ENCODE data around the gene ARHGAP22. TPM values are rescaled to one million over a fixed set of nuclear protein-coding genes. Genes with fewer than 3 reads are reported as not detected.

Gene ARHGAP22
- total and polyA plus RNA-seq, 2 of the 4 experiments (the other 2 are of a cell fraction): 28.3 to 30.2 TPM

DNA sequence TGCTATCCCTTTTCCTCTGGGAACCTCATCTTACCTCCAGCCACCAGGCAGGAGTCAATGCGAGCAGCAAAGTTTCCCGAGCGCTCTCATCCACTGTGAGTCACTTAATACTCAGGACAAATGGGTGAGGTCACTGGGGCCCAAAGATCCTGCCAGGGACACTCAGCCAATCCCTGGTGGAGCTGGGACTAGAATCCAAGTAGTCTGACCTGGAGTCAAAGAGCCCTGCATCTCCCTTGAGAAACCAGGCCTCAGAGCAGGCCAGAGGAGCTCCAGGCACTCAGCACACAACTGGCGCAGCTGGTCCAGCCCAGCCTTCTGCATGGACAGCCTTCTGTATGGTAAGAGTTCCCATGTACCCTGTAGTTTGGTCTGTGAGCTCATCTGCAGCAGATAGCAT, 156.1 kb downstream of the ARHGAP22 start:
- Histone ChIP-seq H4K5ac (ENCODE audit: low read depth, low read length) (no peak overlapping the region), H3K56ac (ENCODE audit: extremely low read depth, insufficient read depth, low read length) (no peak overlapping the region), H3K36me3 (ENCODE audit: control insufficient read depth, insufficient read depth, low read length) (peaks cover 14% of the 10 kb centered on the region; the same call in 1 of the 2 replicates), H2BK15ac (ENCODE audit: low read depth, low read length) (no peak overlapping the region), H2AK5ac (ENCODE audit: low read depth, low read length) (no peak overlapping the region; the same call in 1 of the 2 replicates), H3K27me3 (ENCODE audit: control insufficient read depth, insufficient read depth, low read length) (no peaks in the 10 kb centered on the region), H3K79me1 (ENCODE audit: low read depth in 1 of 2, low read length in 2 of 2) (peaks cover 13 to 70% of the 10 kb centered on the region in 2 experiments; a peak in 3 of 4 replicates), H2AFZ (replicated peaks; ENCODE audit: low read length, poor library complexity) (no peak overlapping the region), H3K4me2 (ENCODE audit: low read depth, low read length) (no peak overlapping the region), H2BK120ac (ENCODE audit: low read depth, low read length) (no peak overlapping the region), H3K14ac (replicated peaks; ENCODE audit: low read depth, low read length) (peak overlapping the region; percentile 40), H3K27ac (ENCODE audit: insufficient read depth, low read length) (no peak overlapping the region), H3K9ac (ENCODE audit: low read depth, low read length) (no peak overlapping the region), H2BK20ac (ENCODE audit: low read depth, low read length) (no peak overlapping the region), H2AK9ac (replicated peaks; ENCODE audit: low read depth, low read length, poor library complexity) (peak overlapping the region; percentile 74), H3K9me1 (ENCODE audit: insufficient read depth, low read length) (peaks cover 21% of the 10 kb centered on the region), H3K4me1 (ENCODE audit: control insufficient read depth, insufficient read depth, low read length) (peaks cover 9% of the 10 kb centered on the region), H3K18ac (ENCODE audit: low read depth, low read length) (no peak overlapping the region), H4K91ac (ENCODE audit: insufficient read depth, low read depth, low read length) (no peak overlapping the region), H3K23ac (ENCODE audit: low read depth, low read length) (no peak overlapping the region), H2BK5ac (ENCODE audit: low read depth, low read length, poor library complexity, severe bottlenecking) (no peak overlapping the region), H4K20me1 (ENCODE audit: insufficient read depth, low read length) (peaks cover 28% of the 10 kb centered on the region), H3K4me3 (ENCODE audit: insufficient read depth, low read depth, low read length) (no peak overlapping the region), H4K8ac (ENCODE audit: low read depth in 2 of 2, low read length in 2 of 2) (no peak overlapping the region), H3K4ac (ENCODE audit: low read depth, low read length) (0 out of 2 replicates have a peak overlapping the region, but pooled peaks have one; percentile 27), H3K9me3 (ENCODE audit: control insufficient read depth, insufficient read depth, low read length) (no peaks in the 10 kb centered on the region)
- in situ Hi-C loops (cut with MboI; ENCODE audit: low sequenced_read_pairs): no loop called here
- DNase-seq (peak; percentile 80), ATAC-seq (ENCODE audit: low read depth) (peak; percentile 70)
- ChIA-PET CTCF (no interaction called here), POLR2A (ENCODE audit: unreplicated experiment) (no interaction called here)
- intact Hi-C loops (cut with micrococcal nuclease): no loop called here
- dilution Hi-C loops (cut with HindIII; ENCODE audit: low sequenced_read_pairs, unreplicated experiment): no loop called here
- no CpG with 5 or more reads among the region's 4 CpGs for WGBS, 2 experiments (ENCODE audit: extremely low coverage in 2 of 2, insufficient read length in 1 of 2)
- no TSS peak for BruUV-seq (replicated peaks)
- TF ChIP-seq SMC3 (IDR thresholded peaks at IDR 0.05; ENCODE audit: low read depth, low read length) (peak; percentile 10; the same call in 1 of the 2 replicates), FOS (IDR thresholded peaks at IDR 0.05; ENCODE audit: low read depth, low read length) (no peak)

All from IMR-90 (cell line).